Middle frontal gyrus (tissue), 1 donor: ENCODE data around the gene SYNC.

Experiments used
- DNase-seq: peaks from one replicate; pipeline ENCODE4 v3.0.0-alpha.2; 2015; ENCODE audit warnings: low spot score; ENCODE audit errors: extremely low spot score

Gene SYNC

DNA sequence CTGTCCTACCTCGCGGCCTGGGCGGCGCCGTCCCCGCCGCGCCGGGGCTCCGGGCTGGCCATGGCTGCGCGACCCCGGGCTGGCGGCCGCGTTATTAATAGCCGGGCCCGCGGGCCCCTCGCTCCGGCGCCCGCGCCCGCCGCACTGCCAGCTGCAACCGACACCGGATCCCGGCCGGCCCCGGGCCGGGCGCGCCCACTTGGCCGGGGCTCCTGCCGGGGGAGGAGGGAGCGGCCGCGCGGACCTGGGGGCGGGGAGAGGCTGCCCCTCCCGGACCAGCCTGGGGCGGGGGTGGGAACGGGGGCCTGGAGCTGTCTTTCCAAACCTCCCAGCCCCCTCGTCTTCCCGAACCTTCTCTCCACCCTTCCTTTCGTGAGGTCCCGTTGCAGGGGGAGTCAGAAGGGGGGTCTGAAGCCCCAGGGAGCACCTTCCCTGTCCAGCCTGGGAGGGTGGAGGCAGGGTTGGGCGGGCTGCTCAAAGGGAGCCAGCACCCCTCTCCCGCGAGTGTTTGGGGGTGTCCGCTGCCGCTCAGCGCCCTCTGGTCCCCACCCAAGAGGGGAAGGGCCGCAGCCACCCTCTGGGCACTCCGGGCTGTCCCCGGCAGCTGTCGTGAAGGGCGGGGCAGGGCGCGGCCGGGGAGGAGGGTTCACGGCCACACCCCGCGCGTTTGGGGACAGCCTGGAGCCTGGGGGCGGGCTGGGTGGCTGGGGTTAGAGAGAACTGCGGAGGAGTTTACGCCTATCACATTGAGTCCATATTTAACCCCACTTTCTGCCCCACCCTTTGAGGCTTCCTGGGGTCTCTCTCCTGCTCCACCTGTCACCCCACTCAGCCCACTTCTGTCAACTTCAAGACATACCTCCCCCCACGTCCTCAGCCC, at the start of gene SYNC:
SYNC (minus strand) TSS at position 172 of the 880 bp plus-strand sequence; CDS start at position 62, 110 bp downstream.
- DNase-seq, result no peak

DNA sequence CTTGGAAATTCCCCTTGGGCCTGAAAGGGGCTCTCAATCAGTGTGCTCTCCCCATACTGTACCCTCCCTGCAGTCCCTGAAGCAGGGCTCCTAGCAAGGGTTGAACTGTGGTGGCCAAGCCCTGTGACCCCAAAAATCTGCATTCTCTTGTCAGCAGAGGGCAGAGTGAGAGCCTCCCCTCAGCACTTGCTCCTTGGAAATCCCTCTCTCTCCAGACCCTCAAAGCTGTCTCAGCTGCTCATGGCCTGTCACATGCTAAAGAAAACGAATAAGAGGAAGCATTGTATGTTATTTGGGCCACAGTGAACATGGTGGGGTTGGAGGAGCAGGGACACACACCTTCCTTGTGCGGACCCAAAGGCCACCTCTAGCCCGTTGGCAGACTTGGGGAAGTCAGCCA, 47.2 kb upstream of the SYNC start:
- DNase-seq, result no peak

DNA sequence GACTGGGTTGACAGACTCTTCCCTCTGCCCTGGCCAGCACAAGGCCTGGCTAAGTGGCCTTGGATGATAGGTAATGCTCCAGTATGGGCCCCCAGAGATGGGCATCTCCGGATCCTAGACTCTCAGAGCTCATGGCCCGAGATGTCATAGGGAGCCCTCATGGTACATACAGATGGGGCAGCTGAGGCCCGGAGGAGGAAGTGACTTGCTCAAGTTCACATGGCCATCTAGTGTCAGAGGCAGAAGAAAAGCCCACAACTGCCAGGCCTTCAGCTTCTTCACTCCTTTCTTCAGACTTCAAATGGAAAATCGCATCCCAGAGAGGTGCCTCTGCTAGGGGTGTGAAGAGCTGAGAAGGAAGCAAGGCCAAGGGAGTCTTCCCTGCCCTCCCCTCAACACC, 46.8 kb upstream of the SYNC start:
- DNase-seq, result no peak

DNA sequence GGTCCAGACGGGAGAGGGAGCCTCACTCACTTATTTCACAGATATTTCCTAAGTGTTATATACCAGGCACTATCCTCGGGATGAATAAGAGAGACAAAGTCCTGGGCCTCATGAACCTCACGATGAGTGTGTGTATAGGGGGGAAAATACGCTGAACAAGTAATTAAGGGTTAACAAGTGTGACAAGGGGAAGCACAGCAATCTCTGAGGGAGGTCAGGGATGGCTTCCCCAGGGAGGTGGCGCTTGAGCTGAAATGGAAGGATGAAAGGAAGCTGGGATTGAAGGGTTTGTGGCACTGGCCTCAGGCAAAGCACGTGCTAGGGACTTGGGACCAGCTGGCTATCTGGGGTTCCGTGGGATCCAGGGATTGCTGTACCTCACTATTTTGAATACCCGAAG, 46.4 kb upstream of the SYNC start:
- no peak for DNase-seq

DNA sequence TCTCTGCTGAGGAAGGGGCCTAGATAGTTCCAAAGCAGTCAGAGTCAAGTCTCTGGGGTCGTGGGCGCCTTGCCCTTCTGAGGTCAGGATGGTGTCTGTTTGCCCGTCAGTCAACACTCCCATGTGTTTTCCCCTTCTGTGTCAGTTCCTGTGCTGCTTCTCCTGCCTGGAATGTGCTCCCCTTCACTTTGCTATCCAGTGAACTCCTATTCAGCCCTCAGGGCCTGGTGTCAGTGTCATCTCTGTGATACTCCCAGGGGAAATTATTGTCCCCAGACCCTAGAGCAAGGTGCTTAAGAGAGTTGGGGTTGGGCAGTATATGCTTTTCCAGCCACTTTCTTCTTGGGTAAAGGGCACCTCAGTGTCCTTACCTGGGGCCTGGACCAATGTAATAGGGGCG, 45.8 kb upstream of the SYNC start:
- DNase-seq, result no peak

DNA sequence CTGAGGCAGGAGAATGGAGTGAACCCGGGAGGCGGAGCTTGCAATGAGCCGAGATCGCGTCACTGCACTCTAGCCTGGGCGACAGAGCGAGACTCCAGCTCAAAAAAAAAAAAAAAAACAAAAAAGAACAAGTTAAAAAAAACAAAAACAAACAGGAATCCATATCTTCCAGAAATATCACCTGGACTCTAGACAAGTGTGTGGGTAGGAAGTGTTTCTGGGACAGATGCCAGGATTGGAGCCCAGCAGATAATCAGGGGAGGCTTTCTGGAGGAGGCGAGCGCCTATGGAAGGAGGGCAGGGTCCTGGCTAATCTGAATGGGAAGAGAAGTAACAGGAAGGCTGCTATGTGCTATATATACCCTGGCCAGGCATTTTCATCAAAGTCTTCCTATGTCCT, 43.6 kb upstream of the SYNC start:
- DNase-seq, result no peak

DNA sequence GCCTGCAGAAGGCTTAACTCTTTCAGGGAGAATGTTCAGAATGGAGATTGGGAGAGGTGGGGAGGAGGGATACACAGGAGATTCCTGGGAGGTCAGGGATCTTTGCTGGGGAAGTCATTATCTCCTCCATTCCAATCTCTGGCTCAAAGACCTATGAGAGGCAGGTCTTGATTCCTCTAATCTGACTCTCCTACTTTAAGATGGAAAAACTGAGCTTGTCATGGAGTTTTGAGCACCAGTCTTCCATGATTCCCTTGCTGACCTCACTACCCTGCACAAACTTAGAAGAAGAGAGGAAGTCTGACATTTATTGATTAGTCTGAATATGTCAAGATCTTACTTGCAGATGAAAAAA, 41.5 kb upstream of the SYNC start:
- DNase-seq, result no peak

DNA sequence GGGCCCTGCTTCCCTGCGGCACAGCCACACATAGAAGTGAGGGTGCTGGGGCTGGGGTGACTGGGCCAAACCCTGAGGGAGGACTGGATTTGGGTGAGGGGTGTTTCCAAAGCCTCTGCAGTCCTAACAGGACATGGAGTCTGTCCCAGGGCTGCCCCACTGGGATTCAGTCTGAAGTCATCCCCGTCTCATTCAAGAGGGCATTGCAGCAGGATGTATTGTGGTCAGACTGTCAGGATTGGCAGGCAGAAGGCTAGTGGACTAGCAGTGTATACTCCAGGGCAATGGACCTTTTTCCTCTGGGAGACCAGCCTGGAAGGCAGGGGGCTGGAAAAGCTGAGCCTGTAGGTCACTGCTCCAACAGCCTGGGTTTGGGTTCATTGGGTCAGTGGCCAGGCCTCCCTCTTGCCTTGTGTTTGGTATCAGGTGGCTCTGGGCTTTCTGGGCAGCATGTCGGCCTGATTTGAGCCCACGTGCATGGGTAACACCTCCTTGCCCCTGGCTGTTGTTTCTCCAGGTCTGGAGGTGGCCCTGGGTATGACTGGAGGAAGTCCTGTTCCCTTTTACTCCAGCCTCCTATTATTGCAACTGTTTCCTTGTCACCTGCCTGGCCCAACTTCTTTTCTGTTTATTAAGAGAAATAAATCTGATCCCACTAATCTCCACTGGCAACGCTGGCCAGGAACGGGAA, 41.0 kb upstream of the SYNC start:
- DNase-seq, result no peak

DNA sequence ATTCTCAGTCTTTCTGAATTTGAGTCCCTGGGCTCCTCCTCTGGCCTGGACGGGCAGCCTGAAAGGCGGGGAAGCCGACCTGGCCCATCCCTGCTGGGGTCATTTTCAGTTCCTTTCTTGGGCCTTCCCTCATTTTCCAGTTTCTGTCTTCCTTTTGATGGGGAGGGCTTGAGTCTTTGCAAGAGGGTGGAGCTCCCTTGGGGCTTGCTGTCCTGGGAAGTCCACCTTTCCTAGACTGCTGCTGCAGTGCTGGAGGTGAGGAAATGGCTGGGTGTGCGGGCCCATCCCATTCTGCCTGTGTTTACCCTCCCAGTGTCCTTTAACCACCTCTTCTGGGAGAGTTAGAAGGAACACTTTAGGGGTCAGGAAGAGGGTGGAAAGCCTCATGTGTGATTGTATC, 40.4 kb upstream of the SYNC start:
- DNase-seq, result no peak

DNA sequence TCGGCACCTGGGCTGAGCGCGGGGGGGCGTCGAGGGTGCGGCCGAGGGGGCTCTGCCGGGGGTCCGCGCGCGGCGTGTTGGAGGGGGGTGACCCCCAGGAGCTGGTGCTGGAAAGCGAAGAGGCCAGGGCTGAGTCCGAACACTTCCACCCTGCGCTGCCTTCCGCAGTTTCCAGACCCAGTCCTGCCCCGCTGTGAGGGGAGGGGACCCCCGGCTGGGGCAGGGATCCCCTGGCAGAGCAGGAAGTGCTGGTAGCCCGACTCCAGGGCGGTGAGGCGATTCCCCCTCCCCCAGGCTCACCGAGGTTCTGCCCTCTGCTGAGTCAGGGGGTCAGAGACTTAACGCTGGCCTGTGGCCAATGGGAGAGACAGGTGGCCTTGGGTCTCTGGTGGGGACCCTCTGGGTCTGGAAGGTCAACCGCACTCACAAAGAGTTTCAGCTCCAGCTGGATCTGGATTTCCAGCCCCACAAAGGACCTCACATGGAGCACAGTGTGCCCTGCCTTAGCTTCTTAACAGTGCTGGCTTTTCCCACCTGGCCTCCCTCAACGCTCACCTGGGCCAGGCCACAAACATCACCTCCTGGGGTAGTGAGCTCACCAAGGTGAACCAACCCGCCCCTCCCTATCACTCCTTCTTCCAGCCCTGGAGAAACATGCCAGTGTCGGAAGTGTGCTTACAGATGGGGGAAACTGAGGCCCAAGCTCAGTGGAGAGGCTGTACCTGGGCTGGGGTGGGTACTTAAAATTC, 39.8 kb upstream of the SYNC start:
- DNase-seq, result no peak

DNA sequence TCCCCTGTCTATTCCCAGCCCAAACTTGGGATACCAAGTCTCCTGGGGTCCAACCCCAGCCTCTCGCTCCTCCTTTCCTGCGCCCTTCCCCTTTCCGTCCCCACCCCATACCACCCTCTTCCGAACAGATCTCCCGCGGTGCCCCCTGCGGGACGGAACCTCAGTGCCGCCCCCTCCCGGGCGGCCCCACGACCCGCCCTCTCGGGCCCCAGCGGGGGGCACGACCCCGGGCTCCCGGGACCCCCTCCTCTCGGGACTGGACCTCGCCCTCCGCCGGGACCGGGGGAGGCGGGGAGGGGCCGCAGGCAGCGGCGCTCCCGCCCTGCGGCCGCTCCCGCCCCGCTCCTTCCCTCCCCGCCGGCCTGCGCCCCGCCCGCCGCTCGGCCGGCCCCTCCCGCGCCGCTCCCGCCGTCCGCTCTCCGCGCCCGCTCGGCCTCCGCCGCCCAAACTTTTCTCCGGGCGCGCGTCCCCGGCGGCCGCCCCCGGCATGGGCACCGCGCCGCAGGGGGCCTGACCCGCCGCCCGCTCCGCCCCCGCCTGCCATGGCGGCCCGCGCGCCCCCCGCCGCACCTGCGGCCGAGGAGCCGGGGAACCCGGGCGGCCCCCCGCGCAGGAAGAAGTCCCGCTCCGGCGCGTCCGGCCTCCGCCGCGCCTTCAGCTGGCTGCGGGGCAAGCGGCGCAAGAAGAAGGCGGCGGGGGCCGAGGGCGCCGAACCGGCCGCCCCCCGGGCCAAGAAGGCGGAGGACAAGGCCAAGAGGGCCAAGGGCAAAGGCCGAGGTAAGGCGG, 39.0 kb upstream of the SYNC start:
- DNase-seq, result no peak

DNA sequence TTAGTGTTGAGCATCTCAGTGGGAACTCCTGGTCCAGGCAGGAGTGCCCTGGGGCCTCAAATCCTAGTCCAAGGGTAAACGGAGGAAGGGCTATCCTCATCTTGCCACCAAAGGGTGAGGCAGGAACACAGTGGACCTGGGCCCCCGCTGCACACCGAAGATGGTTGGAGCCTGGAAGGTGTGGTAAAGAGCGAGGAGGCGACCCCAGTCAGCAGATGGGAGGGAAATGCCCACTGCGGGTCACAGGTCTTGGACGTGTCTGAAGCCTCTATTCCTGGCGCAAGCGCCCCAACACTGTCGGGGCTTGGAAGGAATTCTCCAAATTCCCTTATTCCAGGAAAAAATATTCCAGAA, 38.5 kb upstream of the SYNC start:
- no peak for DNase-seq

DNA sequence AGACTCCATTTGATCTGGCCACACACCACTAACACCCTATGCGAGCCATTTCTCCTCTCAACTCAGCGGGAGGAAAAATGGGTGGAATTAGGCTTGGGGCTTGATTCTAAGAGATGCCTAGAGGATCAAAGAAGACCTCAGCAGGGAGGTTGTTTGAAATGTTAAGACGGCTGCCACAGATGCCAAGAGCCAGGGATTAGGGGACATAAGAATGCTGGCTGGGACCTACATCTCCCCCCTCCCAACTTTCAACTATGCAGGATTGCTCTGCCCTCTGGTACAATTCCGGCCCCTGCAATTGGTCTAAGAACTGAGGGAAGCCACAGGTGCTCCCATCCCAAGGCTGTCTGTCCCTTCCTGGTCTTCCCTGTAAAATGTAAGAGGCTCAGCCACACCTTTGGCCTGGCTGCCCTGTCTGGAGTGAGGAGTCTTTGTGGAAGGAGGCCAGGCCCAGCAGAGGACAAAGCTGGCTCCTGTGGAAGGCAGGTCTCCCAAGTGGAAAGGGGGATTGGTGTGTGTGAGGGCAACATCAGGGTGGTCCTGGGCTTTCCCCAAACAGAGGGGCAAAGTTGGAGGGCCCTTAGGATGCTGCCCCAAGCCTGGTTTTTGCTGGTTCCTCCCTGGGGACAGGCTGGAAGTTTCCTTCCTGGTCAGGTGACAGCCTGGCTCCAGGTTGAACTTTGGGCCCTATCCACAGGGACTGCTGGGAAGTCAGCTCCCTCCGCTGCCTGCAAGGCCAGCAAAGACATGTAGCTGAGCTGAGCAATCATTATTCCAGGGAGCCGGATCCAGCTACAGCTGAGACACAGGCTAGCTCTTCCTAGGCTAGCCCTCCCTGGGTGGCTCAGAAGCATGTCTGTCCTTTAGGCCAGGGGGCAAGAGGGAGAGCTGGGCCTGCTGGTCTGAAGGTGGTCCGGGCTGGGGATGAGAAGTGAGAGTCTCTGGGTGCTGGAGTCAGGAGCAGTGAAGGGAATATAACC, 34.5 kb upstream of the SYNC start:
- DNase-seq, result no peak

DNA sequence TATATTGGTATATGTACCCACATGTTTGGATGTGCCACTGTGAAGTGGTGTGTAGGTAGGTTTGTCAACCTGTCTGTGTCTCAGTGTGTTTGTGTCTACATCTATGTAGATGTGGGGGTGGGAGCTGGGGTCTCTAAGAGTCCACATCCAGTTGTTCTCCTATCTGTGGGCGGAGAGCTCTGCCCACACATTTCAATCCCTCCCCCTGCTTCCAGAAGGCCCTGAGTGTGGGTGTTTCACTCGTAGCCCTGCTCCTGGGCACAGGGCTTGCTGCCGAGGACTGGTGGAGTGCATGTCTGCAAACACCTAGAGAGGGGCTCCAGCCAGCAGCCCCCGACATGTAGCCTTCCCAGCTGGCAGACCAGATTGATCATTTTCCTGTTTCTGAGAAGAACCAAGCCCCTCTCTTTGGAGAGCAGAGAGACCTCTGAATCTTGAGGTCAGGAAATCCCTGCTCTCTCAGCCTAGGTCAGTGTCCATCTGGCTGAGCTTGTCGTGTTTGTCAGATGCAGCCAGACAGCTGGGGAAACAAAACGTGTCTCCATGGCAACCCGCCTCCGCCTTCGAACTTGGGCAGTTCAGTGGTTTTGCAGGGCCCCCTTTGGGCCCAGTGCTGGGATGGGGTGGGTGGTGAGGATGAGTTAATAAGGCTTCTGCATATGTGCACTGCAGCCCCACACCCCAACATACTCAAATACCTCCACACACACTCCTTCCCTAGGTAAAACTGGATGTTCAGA, 31.2 kb upstream of the SYNC start:
- no peak for DNase-seq

DNA sequence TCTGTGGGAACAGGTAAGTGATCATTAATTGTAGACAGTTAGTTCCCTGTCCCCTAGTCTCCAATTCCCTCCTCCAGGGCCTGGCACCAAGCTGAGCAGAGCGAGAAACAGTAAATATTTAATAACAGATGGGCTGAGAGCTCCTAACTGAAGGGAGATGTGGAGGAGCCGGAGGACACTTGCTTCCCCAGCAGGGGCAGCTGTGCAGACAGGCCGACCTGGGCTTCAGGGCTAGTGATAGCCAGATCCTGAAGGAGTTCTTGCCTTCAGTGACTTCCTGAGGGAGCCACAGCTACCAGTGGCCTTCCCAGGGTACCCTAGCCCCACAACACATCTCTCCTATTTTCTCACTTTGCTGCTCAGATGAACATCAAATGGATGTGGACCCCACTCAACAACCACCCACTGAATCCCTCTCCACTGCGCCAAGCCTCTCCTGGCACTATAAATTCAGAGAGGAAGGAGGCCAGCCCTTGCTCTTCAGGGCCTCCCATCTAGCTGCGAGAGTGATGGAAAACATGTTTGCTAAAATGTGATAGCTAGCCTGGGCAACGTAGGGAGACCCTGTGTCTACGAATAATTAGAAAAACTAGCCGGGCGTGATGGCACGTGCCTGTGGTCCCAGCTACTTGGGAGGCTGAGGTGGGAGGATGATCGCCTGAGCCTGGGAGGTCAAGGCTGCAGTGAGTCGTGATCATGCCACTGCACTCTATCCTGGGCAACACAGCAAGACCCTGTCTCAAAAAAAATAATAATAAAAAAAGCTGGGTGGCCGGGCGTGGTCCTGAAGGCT, 26.9 kb upstream of the SYNC start:
- no peak for DNase-seq

DNA sequence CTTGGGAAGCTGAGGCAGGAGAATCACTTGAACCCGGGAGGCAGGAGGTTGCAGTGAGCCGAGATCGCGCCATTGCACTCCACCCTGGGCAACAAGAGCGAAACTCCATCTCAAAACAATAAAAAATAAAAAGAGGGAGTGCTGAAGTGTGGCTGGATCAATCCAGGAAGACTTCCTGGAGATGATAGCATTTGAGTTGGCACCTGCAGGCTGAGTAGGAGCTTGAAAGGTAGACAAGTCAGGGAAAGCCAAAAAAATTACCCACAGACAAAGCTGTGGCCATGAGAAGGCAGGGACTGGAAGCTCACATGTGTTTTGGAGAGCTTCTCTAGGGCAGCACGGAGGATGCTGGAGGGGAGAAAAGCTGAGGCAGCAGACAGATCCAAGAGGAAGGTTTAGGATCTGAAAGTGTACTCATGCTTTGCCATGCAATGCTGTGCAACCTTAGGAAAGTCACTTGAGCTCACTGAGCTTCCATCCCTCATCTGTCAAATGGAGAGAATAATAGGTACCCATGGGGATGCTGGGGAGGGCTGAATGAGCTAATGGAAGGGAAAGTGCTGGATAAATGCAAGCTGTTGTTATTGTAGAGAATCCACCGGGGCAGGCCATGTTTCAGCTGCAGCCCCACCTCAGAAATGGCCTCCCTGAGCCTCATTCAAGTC, 26.0 kb upstream of the SYNC start:
- no peak for DNase-seq

DNA sequence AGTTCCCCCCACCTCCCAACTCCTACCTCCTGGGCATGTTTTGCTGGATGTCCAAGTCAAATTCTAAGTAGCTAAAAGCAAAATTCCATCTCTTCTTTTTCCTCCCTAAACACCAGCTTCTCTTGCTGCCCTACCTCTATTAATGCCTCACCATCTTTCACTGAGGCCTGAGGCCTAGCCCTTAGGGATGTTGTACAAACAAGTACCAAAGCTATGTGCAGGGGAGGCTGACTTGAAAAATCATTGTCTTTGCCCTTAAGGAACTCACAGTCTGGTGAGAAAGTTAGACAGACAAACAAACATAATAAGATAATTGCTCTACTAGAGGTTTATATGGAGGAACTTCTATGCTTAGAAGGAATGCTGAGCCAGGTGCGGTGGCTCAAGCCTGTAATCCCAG, 25.3 kb upstream of the SYNC start:
- no peak for DNase-seq

DNA sequence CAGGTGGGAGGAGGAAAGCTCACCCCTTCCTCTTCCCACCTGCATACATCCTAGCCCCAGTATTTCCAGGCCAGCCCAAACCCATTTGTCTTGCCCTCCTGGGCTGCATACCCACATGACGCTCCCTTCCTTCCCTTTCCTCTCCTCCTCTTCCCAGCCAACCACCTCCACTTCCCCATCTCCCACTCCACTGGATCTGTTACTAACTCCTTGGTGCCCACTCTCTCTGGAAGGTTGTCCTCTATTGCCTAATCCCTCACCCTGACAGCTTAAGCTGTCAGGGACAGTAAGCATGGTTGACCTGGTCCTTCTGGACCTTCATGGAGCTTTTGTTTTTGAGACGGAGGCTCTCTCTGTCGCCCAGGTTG, 23.0 kb upstream of the SYNC start:
- no peak for DNase-seq
